Measurements from ENCODE around the gene EPC1. TPM values are rescaled to one million over a fixed set of nuclear protein-coding genes. Genes with fewer than 3 reads are reported as not detected.
A peak's percentile ranks its signal among the peaks of the same experiment; 100 is the strongest.

EPC1 gene
- total RNA-seq, 3 donors from 2014 or later: 33.7 to 47.9 (median 46.9) TPM

- Histone ChIP-seq H3K9me3 (no peaks in the 10 kb centered on the region), H3K36me3 (ENCODE audit: low read depth) (no peaks in the 10 kb centered on the region), H3K4me3 (no peak overlapping the region), H3K4me1 (ENCODE audit: low read depth) (no peaks in the 10 kb centered on the region)
- ATAC-seq (peak; percentile 26), DNase-seq (no peak)
- intact Hi-C loops (cut with DNase I, micrococcal nuclease): no loop called here
- no peak for TF ChIP-seq CTCF (IDR thresholded peaks at IDR 0.05)
Observed at GRCh38 chr10:32295027-32295426, 51.9 kb downstream of the EPC1 start.

- H3K4me1 ChIP-seq (ENCODE audit: low read depth): no peaks in the 10 kb centered on the region
- DNase-seq: no peak
- TF ChIP-seq CTCF (IDR thresholded peaks at IDR 0.05): no peak
Observed at GRCh38 chr10:32293581-32293980, 53.4 kb downstream of the EPC1 start.

GRCh38 chr10:32279795-32280194 is 67.2 kb downstream of the EPC1 start:
- ATAC-seq (no peak), DNase-seq (no peak)
- TF ChIP-seq CTCF (IDR thresholded peaks at IDR 0.05): no peak
- intact Hi-C loops (cut with DNase I, micrococcal nuclease): no loop called here
- no peak overlapping the region for H3K4me3 ChIP-seq
- no peaks in the 10 kb centered on the region for H3K9me3 ChIP-seq
- no peaks in the 10 kb centered on the region for H3K4me1 ChIP-seq (ENCODE audit: low read depth)
- no peaks in the 10 kb centered on the region for H3K36me3 ChIP-seq (ENCODE audit: low read depth)

More at GRCh38 chr10:32293581-32293980, 53.4 kb downstream of the EPC1 start:
- ATAC-seq: no peak
- intact Hi-C loops (cut with DNase I, micrococcal nuclease): no loop called here
- no peaks in the 10 kb centered on the region for H3K9me3 ChIP-seq
- no peaks in the 10 kb centered on the region for H3K36me3 ChIP-seq (ENCODE audit: low read depth)
- H3K4me3 ChIP-seq: no peak overlapping the region

GRCh38 chr10:32273336-32273735 is 73.6 kb downstream of the EPC1 start:
- no peak overlapping the region for H3K4me3 ChIP-seq
- ATAC-seq: no peak
- DNase-seq: no peak
- H3K9me3 ChIP-seq: no peaks in the 10 kb centered on the region
- H3K36me3 ChIP-seq (ENCODE audit: low read depth): no peaks in the 10 kb centered on the region
- H3K4me1 ChIP-seq (ENCODE audit: low read depth): no peaks in the 10 kb centered on the region
- TF ChIP-seq CTCF (IDR thresholded peaks at IDR 0.05): no peak
- intact Hi-C loops (cut with DNase I, micrococcal nuclease): no loop called here

GRCh38 chr10:32271617-32272016 is 75.3 kb downstream of the EPC1 start:
- intact Hi-C loops (cut with DNase I, micrococcal nuclease): no loop called here
- no peak for TF ChIP-seq CTCF (IDR thresholded peaks at IDR 0.05)
- Histone ChIP-seq H3K4me1 (ENCODE audit: low read depth) (no peaks in the 10 kb centered on the region), H3K9me3 (no peaks in the 10 kb centered on the region), H3K36me3 (ENCODE audit: low read depth) (no peaks in the 10 kb centered on the region), H3K4me3 (no peak overlapping the region)
- ATAC-seq: no peak
- no peak for DNase-seq
